ENCODE data around the gene IGFBP7.

DNA sequence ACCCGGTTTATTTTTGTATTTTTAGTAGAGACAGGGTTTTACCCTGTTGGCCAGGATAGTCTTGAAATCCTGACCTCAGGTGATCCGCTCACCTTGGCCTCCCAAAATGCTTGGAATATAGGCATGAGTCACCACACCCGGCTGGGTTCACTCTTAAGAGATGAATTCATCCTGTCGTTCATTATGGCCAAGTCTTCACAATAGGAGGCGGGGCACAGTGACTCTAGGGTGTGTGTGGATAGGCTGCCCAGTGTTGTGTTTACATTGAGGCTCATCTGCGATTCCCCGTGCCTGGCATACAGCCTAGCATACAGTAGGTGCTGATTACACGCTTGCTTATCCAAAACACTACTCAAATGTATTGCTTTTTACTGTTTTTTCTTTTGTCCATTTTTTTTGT lies 41.3 kb upstream of the IGFBP7 start:
- TF ChIP-seq, protein P1, sequence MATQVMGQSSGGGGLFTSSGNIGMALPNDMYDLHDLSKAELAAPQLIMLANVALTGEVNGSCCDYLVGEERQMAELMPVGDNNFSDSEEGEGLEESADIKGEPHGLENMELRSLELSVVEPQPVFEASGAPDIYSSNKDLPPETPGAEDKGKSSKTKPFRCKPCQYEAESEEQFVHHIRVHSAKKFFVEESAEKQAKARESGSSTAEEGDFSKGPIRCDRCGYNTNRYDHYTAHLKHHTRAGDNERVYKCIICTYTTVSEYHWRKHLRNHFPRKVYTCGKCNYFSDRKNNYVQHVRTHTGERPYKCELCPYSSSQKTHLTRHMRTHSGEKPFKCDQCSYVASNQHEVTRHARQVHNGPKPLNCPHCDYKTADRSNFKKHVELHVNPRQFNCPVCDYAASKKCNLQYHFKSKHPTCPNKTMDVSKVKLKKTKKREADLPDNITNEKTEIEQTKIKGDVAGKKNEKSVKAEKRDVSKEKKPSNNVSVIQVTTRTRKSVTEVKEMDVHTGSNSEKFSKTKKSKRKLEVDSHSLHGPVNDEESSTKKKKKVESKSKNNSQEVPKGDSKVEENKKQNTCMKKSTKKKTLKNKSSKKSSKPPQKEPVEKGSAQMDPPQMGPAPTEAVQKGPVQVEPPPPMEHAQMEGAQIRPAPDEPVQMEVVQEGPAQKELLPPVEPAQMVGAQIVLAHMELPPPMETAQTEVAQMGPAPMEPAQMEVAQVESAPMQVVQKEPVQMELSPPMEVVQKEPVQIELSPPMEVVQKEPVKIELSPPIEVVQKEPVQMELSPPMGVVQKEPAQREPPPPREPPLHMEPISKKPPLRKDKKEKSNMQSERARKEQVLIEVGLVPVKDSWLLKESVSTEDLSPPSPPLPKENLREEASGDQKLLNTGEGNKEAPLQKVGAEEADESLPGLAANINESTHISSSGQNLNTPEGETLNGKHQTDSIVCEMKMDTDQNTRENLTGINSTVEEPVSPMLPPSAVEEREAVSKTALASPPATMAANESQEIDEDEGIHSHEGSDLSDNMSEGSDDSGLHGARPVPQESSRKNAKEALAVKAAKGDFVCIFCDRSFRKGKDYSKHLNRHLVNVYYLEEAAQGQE (IDR thresholded peaks at IDR 0.05; ENCODE audit: insufficient read depth in 1 of 2, low read depth in 2 of 2, low read length in 2 of 2) = no peak
- no peak for TF ChIP-seq SIN3A (IDR thresholded peaks at IDR 0.05; ENCODE audit: borderline replicate concordance, insufficient read depth, low read length)
- no peak for TF ChIP-seq POLR2AphosphoS5 (IDR thresholded peaks at IDR 0.05; ENCODE audit: low read depth, low read length)
- TF ChIP-seq TAF1 (IDR thresholded peaks at IDR 0.05; ENCODE audit: borderline replicate concordance, insufficient read depth, low read length) = no peak
- no peak for TF ChIP-seq FOXP2 (optimal IDR thresholded peaks at IDR 0.05; ENCODE audit: borderline replicate concordance, extremely low read depth, extremely low read length, insufficient read depth)
